GM20431 (cell line): ENCODE measurements around the gene UROD.
"Not testable (repeated sequence)": the region's sequence is repeated elsewhere in the genome, so short reads cannot be mapped to it uniquely, and the experiment has no call there.

Experiments
- in situ Hi-C: fragments of 300-500 bp; cut with MseI, MboI; formaldehyde crosslinking; loops from one replicate; pipeline ENCODE4 v1.15.0; 2020; ENCODE audit warnings: low sequenced_read_pairs; ENCODE audit not compliant: unreplicated experiment

UROD gene

DNA sequence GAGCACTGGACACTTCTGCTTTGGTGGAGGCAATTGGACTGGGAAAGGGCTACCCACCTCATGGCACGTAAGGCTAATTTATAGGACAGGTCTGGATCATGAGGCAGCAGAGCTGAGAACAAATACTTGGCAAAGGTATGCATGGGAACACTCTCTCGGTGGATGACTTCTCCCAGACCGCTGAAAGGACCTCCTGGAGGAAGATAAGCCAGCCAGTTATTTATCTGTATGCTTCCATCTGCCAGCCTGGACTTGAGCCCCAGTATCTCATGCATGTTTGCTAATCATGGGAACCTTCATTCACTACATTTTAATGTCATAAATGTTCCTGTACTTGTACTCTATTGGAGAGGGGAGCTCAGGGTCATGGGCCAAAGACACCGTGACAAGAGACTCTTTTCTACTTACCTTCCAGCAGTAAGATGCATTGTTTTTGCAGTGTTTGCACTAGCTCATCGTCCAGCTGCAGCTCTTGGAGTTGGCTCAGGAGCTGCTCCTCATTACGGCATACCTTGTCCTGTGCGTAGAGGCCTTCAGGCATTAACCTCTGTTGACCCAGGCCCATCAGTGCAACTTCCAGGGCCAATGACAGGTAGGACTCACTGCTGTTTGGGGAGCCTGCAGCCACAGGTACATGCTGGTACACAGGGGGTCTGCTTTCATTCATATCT is 23.7 kb downstream of the UROD start:
- in situ Hi-C loops = no loop called here

DNA sequence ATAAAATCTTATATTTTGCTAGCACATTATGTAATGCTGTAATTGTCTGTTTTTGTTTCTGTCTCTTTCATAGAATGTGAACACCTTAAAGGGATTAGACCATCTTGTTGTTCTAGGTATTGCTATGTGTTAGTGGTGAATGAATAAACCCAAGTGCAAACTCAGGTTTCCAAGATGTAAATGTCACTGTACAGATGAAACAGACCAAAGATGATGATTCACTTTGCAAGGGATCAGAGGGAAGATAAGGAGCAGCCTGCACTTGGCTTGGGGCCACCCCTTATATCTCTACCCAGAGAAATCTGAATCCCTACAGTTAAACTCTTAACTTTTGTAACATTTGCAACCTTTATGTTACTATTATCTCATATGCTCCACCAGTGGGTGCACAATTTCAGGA is 25.4 kb downstream of the UROD start:
- in situ Hi-C loops = no loop called here

DNA sequence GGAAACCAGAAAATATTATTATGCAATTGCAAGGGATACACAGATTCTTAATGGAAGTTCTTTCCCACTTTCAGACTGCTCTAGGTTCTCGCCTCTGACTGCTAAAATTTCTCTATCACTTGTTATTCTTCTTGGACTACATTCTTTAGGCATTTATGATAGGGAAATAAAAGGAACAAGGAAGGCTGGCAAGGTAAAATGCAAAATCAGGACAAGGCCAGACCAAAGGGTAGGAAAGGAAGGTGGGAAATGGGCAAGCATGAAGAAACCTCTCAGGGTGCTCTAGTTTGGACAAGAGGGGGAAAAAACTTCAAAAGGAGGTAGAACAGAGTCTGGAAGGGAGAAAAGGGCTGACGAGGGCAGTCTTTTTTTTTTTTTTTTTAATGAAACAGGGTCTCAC is 26.2 kb downstream of the UROD start:
- in situ Hi-C loops = no loop called here

DNA sequence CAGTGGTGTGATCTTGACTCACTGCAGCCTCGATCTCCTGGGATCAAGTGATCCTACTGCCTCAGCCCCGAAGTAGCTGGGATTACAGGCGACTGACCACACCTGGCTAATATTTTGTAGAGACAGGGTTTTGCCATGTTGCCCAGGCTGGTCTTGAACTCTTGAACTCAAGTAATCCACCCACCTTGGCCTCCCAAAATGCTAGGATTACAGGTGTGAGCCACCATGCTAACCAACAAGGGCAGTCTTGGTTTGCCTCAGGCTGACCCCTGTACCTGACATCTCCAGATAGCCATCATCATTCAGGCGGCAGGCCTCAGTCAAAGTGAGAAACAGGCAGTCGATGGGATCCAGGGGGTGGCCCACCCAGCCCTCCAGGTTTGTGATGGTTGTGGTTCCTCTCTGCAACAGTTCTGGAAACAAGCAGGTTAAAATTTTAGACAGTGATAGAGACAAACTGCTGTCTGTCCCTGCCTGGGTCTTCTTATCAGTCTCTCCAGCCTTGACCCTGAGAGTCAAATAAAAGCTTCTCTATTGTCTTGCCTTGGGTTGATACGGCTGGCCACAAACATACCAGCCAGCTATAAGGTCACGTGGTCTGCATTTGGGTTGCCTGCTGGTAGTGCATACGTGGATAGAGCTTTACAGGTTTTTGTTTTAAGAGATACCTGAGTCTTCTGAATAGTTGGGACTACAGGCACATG is 26.8 kb downstream of the UROD start:
- in situ Hi-C loops = no loop called here

DNA sequence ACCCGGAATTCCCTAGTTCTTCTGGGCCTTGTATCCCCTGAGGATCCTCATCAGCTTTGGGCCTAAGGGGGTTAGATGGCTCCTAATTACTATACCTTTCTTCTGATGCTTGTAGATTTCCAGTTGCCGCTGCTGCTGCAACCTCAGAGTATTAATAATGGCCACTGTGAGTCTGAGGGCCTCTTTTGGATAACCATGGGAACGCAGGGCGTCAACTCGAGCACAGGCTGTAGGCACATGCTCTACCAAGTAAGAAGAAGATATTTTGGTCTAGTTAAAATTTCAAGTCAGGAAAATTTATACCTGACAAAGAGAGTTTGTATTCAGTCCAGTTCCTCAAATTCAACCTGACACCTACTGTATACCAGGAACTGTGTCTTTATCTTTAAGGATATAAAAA is 28.2 kb downstream of the UROD start:
- in situ Hi-C loops = no loop called here

DNA sequence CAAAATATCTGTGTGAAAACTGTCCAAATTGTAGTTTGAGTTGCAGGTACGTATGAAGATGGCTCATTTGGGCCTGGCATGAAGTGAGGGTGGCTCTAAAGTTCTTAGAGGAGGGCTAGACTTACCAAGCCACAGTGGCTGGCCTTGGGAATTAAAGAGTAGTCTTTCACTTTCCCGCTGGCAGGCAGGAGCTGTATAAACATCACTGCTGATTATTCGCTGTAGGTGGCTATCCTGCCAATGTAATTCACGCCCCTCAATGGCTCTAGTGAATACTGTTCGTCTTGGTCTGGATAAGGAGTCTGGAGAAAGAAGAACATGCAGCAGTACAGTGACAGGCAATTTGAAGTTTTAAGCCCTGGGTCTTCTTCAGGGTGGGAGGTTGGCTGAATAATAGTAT is 31.0 kb downstream of the UROD start:
- in situ Hi-C loops = no loop called here

DNA sequence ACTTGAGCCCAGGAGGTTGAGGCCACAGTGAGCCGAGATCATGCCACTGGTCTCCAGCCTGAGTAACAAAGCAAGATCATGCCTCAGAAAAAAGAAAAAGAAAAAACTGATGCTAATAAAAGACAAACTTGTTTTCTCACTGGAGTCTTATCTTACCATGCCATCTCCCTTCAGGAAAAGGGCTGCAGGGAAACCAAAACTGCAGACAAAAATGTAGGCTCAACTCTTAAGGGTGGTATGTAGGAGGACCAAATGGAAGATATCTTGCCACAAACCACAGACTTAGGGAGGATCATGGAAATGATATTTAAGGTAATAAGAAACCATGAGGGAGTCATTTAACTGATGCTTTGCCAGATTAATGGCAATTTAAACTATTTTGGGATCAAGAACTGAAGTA is 32.9 kb downstream of the UROD start:
- in situ Hi-C loops = no loop called here

DNA sequence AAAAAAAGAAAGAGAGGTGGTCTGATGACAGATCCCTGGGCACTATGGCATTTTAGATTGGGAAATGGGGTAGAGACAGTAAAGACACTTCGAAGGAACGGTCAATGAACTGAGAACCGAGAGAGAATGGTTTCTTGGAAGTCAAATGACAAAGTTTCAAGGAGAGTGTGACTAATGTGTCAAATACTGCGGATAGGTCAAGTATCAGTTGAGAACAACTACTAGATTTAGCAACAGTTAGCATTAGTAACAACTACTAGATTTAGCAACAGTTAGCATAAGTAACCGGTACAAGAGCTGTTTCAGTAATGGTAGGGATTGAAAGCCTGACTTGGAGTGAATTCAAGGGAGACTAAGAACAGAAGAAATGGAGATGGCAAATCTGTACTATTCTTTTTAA is 35.0 kb downstream of the UROD start:
- in situ Hi-C loops = no loop called here

DNA sequence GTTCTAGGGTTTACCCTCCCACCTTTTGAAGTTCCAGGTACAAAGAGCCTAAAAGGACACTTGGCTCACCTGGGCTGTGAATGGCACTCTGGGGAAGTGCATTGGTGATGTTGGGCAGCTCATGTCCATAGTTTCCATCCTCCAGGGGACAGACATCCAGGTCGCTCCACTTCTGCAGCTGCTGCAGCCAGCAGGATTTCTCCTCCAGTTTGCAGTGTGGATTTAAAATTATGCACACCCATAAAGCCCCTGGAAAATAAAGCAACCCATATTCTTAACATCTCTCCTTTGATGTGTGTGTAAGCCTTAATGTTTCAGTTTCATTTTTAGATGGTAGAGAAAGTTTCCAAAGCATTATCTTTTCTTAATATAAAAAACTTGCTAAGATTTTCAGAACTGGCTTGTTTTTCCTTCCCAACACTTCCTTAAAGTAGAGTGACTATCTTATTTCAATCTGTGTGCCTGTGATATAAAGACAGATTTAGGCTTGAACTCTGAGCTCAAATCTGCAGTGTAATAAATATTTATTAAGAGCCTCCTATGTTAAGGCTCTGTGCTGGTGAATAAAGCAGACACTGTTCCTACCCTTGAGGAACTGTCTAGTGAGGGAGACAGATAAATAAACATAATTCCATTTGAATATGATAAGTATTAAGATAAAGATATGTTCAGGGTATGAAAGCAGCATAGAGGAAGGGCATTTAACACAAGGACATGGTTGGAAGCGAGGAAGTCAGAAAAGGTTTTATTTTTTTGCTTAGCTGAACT is 39.1 kb downstream of the UROD start:
- in situ Hi-C loops = no loop called here

DNA sequence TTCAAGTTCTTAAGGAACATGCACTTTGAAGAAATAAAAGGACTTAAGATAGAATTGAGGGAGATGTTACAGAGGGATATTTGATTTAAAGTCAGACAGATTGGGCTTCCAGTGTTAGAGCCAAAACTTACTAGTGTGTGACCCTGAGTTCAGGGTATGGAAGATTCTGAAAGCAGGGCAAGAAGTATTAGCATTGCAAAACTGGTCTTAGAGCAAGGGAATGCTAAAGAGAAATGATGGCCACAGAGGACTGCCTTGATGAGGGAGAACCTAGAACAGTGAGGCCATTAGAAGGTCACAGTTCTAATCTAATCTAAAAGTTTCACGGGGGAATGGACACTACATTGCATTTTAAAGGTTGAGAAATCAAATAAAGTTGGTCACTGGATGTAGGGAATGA is 45.5 kb downstream of the UROD start:
- in situ Hi-C loops = no loop called here

DNA sequence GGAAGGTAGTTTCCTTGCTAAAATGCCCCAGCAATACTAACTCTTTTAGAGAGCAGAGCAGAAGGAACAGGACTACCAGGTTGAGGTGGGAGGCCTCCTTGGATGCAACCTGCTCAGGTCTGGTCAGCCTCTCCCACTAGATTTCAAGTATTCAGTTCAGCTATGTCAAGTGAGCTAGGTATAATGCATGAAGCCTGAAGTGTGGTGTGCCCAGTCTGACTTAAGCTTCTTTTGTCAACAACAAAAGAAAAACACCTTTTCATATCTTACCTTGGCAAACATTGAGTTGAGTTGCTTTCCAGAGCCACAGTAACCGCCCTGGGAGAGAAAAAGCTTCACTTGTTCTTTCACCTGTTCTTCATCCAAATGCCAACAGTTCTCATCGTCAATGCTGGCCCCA is 47.8 kb downstream of the UROD start:
- in situ Hi-C loops = no loop called here

DNA sequence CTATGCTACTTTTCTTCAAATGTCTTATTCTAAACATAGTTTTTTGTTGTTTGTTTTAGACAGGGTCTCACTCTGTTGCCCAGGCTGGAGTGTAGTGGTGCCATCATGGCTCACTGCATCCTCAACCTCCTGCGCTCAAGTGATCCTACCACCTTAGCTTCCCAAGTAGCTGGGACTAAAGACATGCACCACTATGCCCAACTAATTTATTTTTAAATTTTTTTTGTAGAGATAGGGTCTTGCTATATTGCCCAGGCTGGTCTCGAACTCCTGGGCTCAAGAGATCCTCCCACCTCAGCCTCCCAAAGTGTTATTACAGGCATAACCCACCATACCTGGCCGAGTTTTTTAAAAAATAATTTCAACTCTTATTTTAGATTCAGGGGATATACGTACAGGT is 50.4 kb downstream of the UROD start:
- in situ Hi-C loops = not testable (repeated sequence)

DNA sequence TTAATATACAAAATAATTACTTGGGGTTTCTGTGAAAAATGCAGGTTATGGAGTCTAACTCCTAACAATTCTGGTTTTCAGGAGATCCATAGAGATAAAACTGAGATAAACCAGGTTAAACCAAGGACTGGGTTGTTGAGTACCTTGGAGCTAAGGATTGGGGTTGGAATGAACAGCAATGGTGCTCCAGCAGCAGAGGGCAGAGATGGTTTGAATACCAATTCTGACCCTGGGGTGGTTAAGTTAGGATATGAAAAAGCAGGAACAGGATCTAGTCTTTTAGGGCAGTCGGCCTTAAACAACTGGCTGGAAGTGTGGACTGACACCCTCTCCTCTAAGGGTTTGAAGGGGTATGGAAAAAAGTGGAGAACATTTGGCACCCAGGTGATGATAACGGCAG is 53.0 kb downstream of the UROD start:
- in situ Hi-C loops = no loop called here
